ENCODE results near the gene ICAM5. TPM values are rescaled to one million over a fixed set of nuclear protein-coding genes. Genes with fewer than 3 reads are reported as not detected.
"Not testable (repeated sequence)": the region's sequence is repeated elsewhere in the genome, so short reads cannot be mapped to it uniquely, and the experiment has no call there.

ICAM5 gene
- total RNA-seq (ENCODE audit: low replicate concordance): 0.46 TPM in 1 of 2 replicates, not detected in the other

- Histone ChIP-seq H3K27ac (no peak within 1 kb of the TSS), H3K9me3 (ENCODE audit: low read depth) (no peaks in the 10 kb centered on the region), H4K20me1 (ENCODE audit: low read depth) (peaks cover 58% of the 10 kb centered on the region), H3K4me2 (peak within 1 kb of the TSS; percentile 75), H3K4me3 (peak within 1 kb of the TSS; percentile 39), H3K4me1 (peaks cover 14% of the 10 kb centered on the region), H3K27me3 (peaks cover 100% of the 10 kb centered on the region), H3K79me2 (ENCODE audit: low read depth) (no peaks in the 10 kb centered on the region), H3K36me3 (no peaks in the 10 kb centered on the region), H3K9ac (no peak within 1 kb of the TSS), H2AFZ (replicated peaks) (no peak within 1 kb of the TSS), H3F3A (ENCODE audit: low read depth) (peaks cover 69% of the 10 kb centered on the region)
- H3K9me3 Mint-ChIP-seq: peaks cover 3% of the 10 kb centered on the region
- peak within 1 kb of the TSS; percentile 83 for H3K4me3 Mint-ChIP-seq
- peaks cover 90% of the 10 kb centered on the region for H3K27me3 Mint-ChIP-seq (ENCODE audit: insufficient read depth, low read depth)
- TF ChIP-seq CTCF (IDR thresholded peaks at IDR 0.05) (no peak), EZH2phosphoT487 (IDR thresholded peaks at IDR 0.05) (no peak), EZH2 (IDR thresholded peaks at IDR 0.05) (no peak)
- no peak within 1 kb of the TSS for H3K27ac Mint-ChIP-seq
- no peaks in the 10 kb centered on the region for H3K36me3 Mint-ChIP-seq
- H3K4me1 Mint-ChIP-seq: peaks cover 24% of the 10 kb centered on the region
- no peak for DNase-seq (ENCODE audit: low spot score)
Measured at GRCh38 chr19:10289836-10290356, at the start of gene ICAM5. TSS of gene ICAM5 (plus strand) at chr19:10289952. CDS start at chr19:10290044, 92 bp downstream.

- H3K36me3 ChIP-seq; H3K4me3 Mint-ChIP-seq; H3K36me3 Mint-ChIP-seq; H3K4me2 ChIP-seq; H3K79me2 ChIP-seq (ENCODE audit: low read depth); H3F3A ChIP-seq (ENCODE audit: low read depth); H3K9ac ChIP-seq; H3K4me1 Mint-ChIP-seq; H4K20me1 ChIP-seq (ENCODE audit: low read depth); DNase-seq (ENCODE audit: low spot score); H3K27me3 Mint-ChIP-seq (ENCODE audit: insufficient read depth, low read depth); H3K9me3 Mint-ChIP-seq; H3K4me1 ChIP-seq; H3K4me3 ChIP-seq; H3K27ac ChIP-seq; H3K27me3 ChIP-seq; H3K27ac Mint-ChIP-seq; H3K9me3 ChIP-seq (ENCODE audit: low read depth); H2AFZ ChIP-seq (replicated peaks): not testable (repeated sequence)
Measured at GRCh38 chr19:10241826-10242449, 47.8 kb upstream of the ICAM5 start.

GRCh38 chr19:10243606-10244005 lies 46.1 kb upstream of the ICAM5 start:
- H3F3A ChIP-seq (ENCODE audit: low read depth): no peaks in the 10 kb centered on the region
- H3K27me3 Mint-ChIP-seq (ENCODE audit: insufficient read depth, low read depth): peaks cover 2% of the 10 kb centered on the region
- H3K4me2 ChIP-seq: no peak overlapping the region
- no peak overlapping the region for H2AFZ ChIP-seq (replicated peaks)
- no peaks in the 10 kb centered on the region for H3K4me1 Mint-ChIP-seq
- H3K4me1 ChIP-seq: no peaks in the 10 kb centered on the region
- H3K4me3 Mint-ChIP-seq: no peak overlapping the region
- no peak for DNase-seq (ENCODE audit: low spot score)
- H4K20me1 ChIP-seq (ENCODE audit: low read depth): no peaks in the 10 kb centered on the region
- H3K36me3 ChIP-seq: no peaks in the 10 kb centered on the region
- no peak overlapping the region for H3K4me3 ChIP-seq
- H3K27ac Mint-ChIP-seq: no peak overlapping the region
- no peak overlapping the region for H3K9ac ChIP-seq
- H3K27me3 ChIP-seq: no peaks in the 10 kb centered on the region
- no peak overlapping the region for H3K27ac ChIP-seq
- no peaks in the 10 kb centered on the region for H3K9me3 ChIP-seq (ENCODE audit: low read depth)
- no peaks in the 10 kb centered on the region for H3K9me3 Mint-ChIP-seq
- no peaks in the 10 kb centered on the region for H3K36me3 Mint-ChIP-seq
- TF ChIP-seq EZH2phosphoT487 (IDR thresholded peaks at IDR 0.05) (no peak), CTCF (IDR thresholded peaks at IDR 0.05) (no peak), EZH2 (IDR thresholded peaks at IDR 0.05) (no peak)
- no peaks in the 10 kb centered on the region for H3K79me2 ChIP-seq (ENCODE audit: low read depth)

- Histone ChIP-seq H3K36me3 (no peaks in the 10 kb centered on the region), H4K20me1 (ENCODE audit: low read depth) (no peaks in the 10 kb centered on the region), H3K4me3 (no peak overlapping the region), H3K9ac (no peak overlapping the region), H3K4me1 (no peaks in the 10 kb centered on the region), H3F3A (ENCODE audit: low read depth) (no peaks in the 10 kb centered on the region), H3K4me2 (no peak overlapping the region), H3K27ac (no peak overlapping the region), H3K9me3 (ENCODE audit: low read depth) (no peaks in the 10 kb centered on the region), H3K27me3 (no peaks in the 10 kb centered on the region), H3K79me2 (ENCODE audit: low read depth) (no peaks in the 10 kb centered on the region), H2AFZ (replicated peaks) (no peak overlapping the region)
- Mint-ChIP-seq H3K36me3 (no peaks in the 10 kb centered on the region), H3K4me3 (no peak overlapping the region), H3K9me3 (no peaks in the 10 kb centered on the region), H3K27me3 (ENCODE audit: insufficient read depth, low read depth) (peaks cover 4% of the 10 kb centered on the region), H3K27ac (no peak overlapping the region), H3K4me1 (no peaks in the 10 kb centered on the region)
- TF ChIP-seq EZH2phosphoT487 (IDR thresholded peaks at IDR 0.05): no peak
- TF ChIP-seq CTCF (IDR thresholded peaks at IDR 0.05): no peak
- no peak for TF ChIP-seq EZH2 (IDR thresholded peaks at IDR 0.05)
- DNase-seq (ENCODE audit: low spot score): no peak
Measured at GRCh38 chr19:10245189-10245939, 44.4 kb upstream of the ICAM5 start.
